Chondrocyte (in vitro differentiated cells): Measurements from ENCODE around the gene OR6N1. TPM values are rescaled to one million over a fixed set of nuclear protein-coding genes. Genes with fewer than 3 reads are reported as not detected.

Experiments used
- DNase-seq: peaks from one replicate; pipeline ENCODE4 v3.0.0; 2021; ENCODE audit warnings: mixed read lengths, low spot score
- H3K27ac Mint-ChIP-seq: one replicate; pipeline ENCODE4 v1.8.0; 2021; ENCODE audit warnings: mild to moderate bottlenecking, moderate library complexity, mixed read lengths; ENCODE audit not compliant: unreplicated experiment
- H3K27me3 Mint-ChIP-seq: 2 replicates; pipeline ENCODE4 v1.8.0; 2021; ENCODE audit warnings: low read depth, mixed read lengths
- H3K36me3 Mint-ChIP-seq: 2 replicates; pipeline ENCODE4 v1.8.0; 2021; ENCODE audit warnings: low read depth, mixed read lengths
- H3K4me1 Mint-ChIP-seq: 2 replicates; pipeline ENCODE4 v1.8.0; 2021; ENCODE audit warnings: low read depth, mild to moderate bottlenecking, mixed read lengths
- H3K4me3 Mint-ChIP-seq: one replicate; pipeline ENCODE4 v1.8.0; 2021; ENCODE audit warnings: mild to moderate bottlenecking, moderate library complexity, mixed read lengths; ENCODE audit not compliant: unreplicated experiment
- H3K9me3 Mint-ChIP-seq: 2 replicates; pipeline ENCODE4 v1.8.0; 2021; ENCODE audit warnings: low read depth, mixed read lengths
- CTCF ChIP-seq: fragments of 200-600 bp; sonication (generic); IDR thresholded peaks from 2 replicates; pipeline ENCODE4 v1.5.0; 2021; ENCODE audit warnings: antibody characterized with exemption, mild to moderate bottlenecking, moderate library complexity
- total RNA-seq: library from RNA; stranded (reverse); gene quantifications from 3 replicates; pipeline ENCODE4 v1.2.1, GENCODE V29; 2021

Gene OR6N1
- total RNA-seq, 1 donor from 2014 or later: not detected

GRCh38 chr1:158809862-158810261 is 37.9 kb upstream of the OR6N1 start:
- H3K27ac Mint-ChIP-seq: no peak overlapping the region
- H3K27me3 Mint-ChIP-seq: no peaks in the 10 kb centered on the region
- DNase-seq: no peak
- no peak overlapping the region for H3K4me3 Mint-ChIP-seq
- no peak for TF ChIP-seq CTCF
- no peaks in the 10 kb centered on the region for H3K36me3 Mint-ChIP-seq
- H3K9me3 Mint-ChIP-seq: no peaks in the 10 kb centered on the region
- H3K4me1 Mint-ChIP-seq: no peaks in the 10 kb centered on the region

- Mint-ChIP-seq H3K36me3 (no peaks in the 10 kb centered on the region), H3K27me3 (no peaks in the 10 kb centered on the region), H3K4me3 (no peak overlapping the region), H3K27ac (no peak overlapping the region), H3K4me1 (no peaks in the 10 kb centered on the region), H3K9me3 (no peaks in the 10 kb centered on the region)
- DNase-seq: no peak
- no peak for TF ChIP-seq CTCF
Observed at GRCh38 chr1:158809256-158809655, 37.3 kb upstream of the OR6N1 start.

GRCh38 chr1:158806916-158807536 is 35.0 kb upstream of the OR6N1 start:
- Mint-ChIP-seq H3K36me3 (no peaks in the 10 kb centered on the region), H3K4me3 (no peak overlapping the region), H3K9me3 (no peaks in the 10 kb centered on the region), H3K27me3 (peaks cover 2% of the 10 kb centered on the region), H3K27ac (no peak overlapping the region), H3K4me1 (no peaks in the 10 kb centered on the region)
- DNase-seq: no peak
- no peak for TF ChIP-seq CTCF

- Mint-ChIP-seq H3K27me3 (peaks cover 5% of the 10 kb centered on the region), H3K9me3 (no peaks in the 10 kb centered on the region), H3K36me3 (no peaks in the 10 kb centered on the region), H3K27ac (no peak overlapping the region), H3K4me3 (no peak overlapping the region), H3K4me1 (no peaks in the 10 kb centered on the region)
- no peak for DNase-seq
- TF ChIP-seq CTCF: no peak
Observed at GRCh38 chr1:158803678-158804077, 31.7 kb upstream of the OR6N1 start.

- Mint-ChIP-seq H3K4me3 (no peak overlapping the region), H3K27ac (no peak overlapping the region), H3K36me3 (no peaks in the 10 kb centered on the region), H3K9me3 (no peaks in the 10 kb centered on the region), H3K4me1 (no peaks in the 10 kb centered on the region), H3K27me3 (peaks cover 7% of the 10 kb centered on the region)
- DNase-seq: no peak
- no peak for TF ChIP-seq CTCF
Observed at GRCh38 chr1:158801396-158801795, 29.4 kb upstream of the OR6N1 start.
